ENCODE data around the gene ECI1. TPM values are rescaled to one million over a fixed set of nuclear protein-coding genes. Genes with fewer than 3 reads are reported as not detected.

The ECI1 gene
- total and polyA plus RNA-seq, 2 of the 13 experiments (the other 11 are each of a cell fraction or from before 2014, with no cell fraction given) = 82.0 to 102 TPM

DNA sequence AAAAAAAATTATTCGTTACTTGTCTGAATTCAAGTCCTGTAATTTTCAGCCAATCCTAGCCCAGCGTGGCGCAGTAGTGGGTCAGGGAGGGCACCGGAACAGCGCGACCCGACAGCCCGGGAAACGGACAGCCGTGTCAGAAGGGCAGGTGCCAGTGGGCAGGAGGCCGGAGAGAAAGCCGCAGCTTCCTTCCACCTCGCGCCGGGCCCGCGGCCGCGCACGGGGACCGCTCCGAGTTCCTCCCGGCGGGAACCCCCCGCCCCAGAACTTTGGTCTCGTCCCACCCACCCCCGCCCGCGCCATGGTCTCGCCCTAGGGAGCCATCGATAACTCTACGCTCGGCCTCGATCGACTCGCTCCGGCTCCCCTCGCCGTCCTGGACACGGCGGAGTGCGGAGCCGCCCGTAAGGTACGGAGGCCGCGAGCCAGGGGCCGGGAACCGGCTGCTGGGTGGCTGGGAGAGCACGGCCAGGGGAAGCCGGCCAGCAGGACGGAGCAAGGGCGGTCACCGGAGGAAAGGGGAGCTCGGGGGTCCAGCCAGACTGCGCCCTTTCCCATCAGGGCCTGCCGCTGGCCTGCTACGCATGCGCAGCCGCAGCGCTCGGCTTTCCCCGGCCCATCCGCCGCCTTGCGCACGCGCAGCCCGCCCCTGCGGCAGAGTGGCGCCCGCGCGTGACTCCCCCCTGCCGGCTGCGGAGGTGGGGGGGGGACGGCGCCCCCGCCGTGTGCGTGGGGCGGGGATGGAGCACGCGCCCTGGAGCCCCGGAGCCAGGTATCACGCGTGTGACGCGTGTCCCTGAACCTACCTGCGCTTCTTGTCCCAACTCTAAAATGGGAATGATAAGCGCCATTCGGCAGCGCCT, 46.1 kb downstream of the ECI1 start, which contains the start of gene MLST8 (continued):
- peak; percentile 83; the same call in 1 of the 2 replicates for TF ChIP-seq KDM5B (CRISPR knock-in tag; IDR thresholded peaks at IDR 0.05; ENCODE audit: borderline replicate concordance)
- TF ChIP-seq FOXC1 (CRISPR knock-in tag; IDR thresholded peaks at IDR 0.05; ENCODE audit: borderline replicate concordance) = peak; percentile 96; the same call in 1 of the 2 replicates
- no peak for TF ChIP-seq ZNF746 (CRISPR knock-in tag; IDR thresholded peaks at IDR 0.05)
- 0 out of 2 replicates have a peak, but pooled peaks have one; percentile 16 for TF ChIP-seq ZNF441 (CRISPR knock-in tag; IDR thresholded peaks at IDR 0.05; ENCODE audit: borderline replicate concordance)
- TF ChIP-seq IKZF4 (CRISPR knock-in tag; IDR thresholded peaks at IDR 0.05; ENCODE audit: borderline replicate concordance, low read depth, not compliant biosample characterization) = peak; percentile 86
- TF ChIP-seq MAFK (conservative IDR thresholded peaks at IDR 0.05 in 1 of 2, IDR thresholded peaks at IDR 0.05 in 1 of 2; ENCODE audit: low read length in 2 of 2) = peak in 1 of 2 experiments; percentile 38; a peak in 2 of 4 replicates
- no peak for TF ChIP-seq ZNF572 (CRISPR knock-in tag; IDR thresholded peaks at IDR 0.05)
- peak; percentile 81 for TF ChIP-seq ZNF274 (CRISPR knock-in tag; IDR thresholded peaks at IDR 0.05)
- TF ChIP-seq, protein P1, sequence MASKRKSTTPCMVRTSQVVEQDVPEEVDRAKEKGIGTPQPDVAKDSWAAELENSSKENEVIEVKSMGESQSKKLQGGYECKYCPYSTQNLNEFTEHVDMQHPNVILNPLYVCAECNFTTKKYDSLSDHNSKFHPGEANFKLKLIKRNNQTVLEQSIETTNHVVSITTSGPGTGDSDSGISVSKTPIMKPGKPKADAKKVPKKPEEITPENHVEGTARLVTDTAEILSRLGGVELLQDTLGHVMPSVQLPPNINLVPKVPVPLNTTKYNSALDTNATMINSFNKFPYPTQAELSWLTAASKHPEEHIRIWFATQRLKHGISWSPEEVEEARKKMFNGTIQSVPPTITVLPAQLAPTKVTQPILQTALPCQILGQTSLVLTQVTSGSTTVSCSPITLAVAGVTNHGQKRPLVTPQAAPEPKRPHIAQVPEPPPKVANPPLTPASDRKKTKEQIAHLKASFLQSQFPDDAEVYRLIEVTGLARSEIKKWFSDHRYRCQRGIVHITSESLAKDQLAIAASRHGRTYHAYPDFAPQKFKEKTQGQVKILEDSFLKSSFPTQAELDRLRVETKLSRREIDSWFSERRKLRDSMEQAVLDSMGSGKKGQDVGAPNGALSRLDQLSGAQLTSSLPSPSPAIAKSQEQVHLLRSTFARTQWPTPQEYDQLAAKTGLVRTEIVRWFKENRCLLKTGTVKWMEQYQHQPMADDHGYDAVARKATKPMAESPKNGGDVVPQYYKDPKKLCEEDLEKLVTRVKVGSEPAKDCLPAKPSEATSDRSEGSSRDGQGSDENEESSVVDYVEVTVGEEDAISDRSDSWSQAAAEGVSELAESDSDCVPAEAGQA (IDR thresholded peaks at IDR 0.05; ENCODE audit: low read depth) = peak; percentile 70
- TF ChIP-seq, protein P1 (CRISPR knock-in tag; IDR thresholded peaks at IDR 0.05; ENCODE audit: borderline replicate concordance) = no peak; the same call in 1 of the 2 replicates
- TF ChIP-seq ZZZ3 (CRISPR knock-in tag; IDR thresholded peaks at IDR 0.05; ENCODE audit: borderline replicate concordance) = peak; percentile 73
- peak; percentile 80; the same call in 1 of the 2 replicates for TF ChIP-seq NR0B2 (CRISPR knock-in tag; IDR thresholded peaks at IDR 0.05)
- TF ChIP-seq ZBTB1 (CRISPR knock-in tag; IDR thresholded peaks at IDR 0.05; ENCODE audit: borderline replicate concordance) = 0 out of 2 replicates have a peak, but pooled peaks have one; percentile 76
- no peak for TF ChIP-seq HNRNPL (IDR thresholded peaks at IDR 0.05; ENCODE audit: low read depth, low read length)
- TF ChIP-seq RXRA (CRISPR knock-in tag; IDR thresholded peaks at IDR 0.05) = peak; percentile 68
- peak; percentile 74; the same call in 1 of the 2 replicates for TF ChIP-seq YEATS2 (CRISPR knock-in tag; IDR thresholded peaks at IDR 0.05; ENCODE audit: borderline replicate concordance)
- TF ChIP-seq ZNF234 (CRISPR knock-in tag; conservative IDR thresholded peaks at IDR 0.05) = no peak
- no peak for TF ChIP-seq MEIS1 (CRISPR knock-in tag; IDR thresholded peaks at IDR 0.05; ENCODE audit: borderline replicate concordance)
- 0 out of 2 replicates have a peak, but pooled peaks have one; percentile 23 for TF ChIP-seq RFX3 (CRISPR knock-in tag; IDR thresholded peaks at IDR 0.05)
- peak; percentile 98 for TF ChIP-seq PATZ1 (CRISPR knock-in tag; IDR thresholded peaks at IDR 0.05)

Measured in HepG2 (cell line).